ENCODE data around the gene SMARCD2. TPM values are rescaled to one million over a fixed set of nuclear protein-coding genes. Genes with fewer than 3 reads are reported as not detected.

Gene SMARCD2
- total and polyA plus RNA-seq, 2 donors (not counting 1 experiment from before 2014, with no cell fraction given): 51.1 to 87.0 TPM

GRCh38 chr17:63832455-63832854 is 10.0 kb downstream of the SMARCD2 start:
- peaks cover 2% of the 10 kb centered on the region for H3K4me1 ChIP-seq (ENCODE audit: control insufficient read depth, extremely low read depth, insufficient read depth, low read length)
- H3K79me2 ChIP-seq (ENCODE audit: control insufficient read depth, insufficient read depth, low read length): peaks cover 35% of the 10 kb centered on the region
- TF ChIP-seq EZH2 (IDR thresholded peaks at IDR 0.05; ENCODE audit: low read length, missing control alignments): no peak
- no peak for TF ChIP-seq CTCF (conservative IDR thresholded peaks at IDR 0.05 in 1 of 2, IDR thresholded peaks at IDR 0.05 in 1 of 2; ENCODE audit: low read depth in 1 of 2, low read length in 2 of 2)
- H4K20me1 ChIP-seq (ENCODE audit: control insufficient read depth, extremely low read depth, insufficient read depth, low read length): no peaks in the 10 kb centered on the region
- H3K9me3 ChIP-seq (ENCODE audit: control insufficient read depth, insufficient read depth, low read depth, low read length): no peaks in the 10 kb centered on the region
- no peak overlapping the region for H3K9ac ChIP-seq (ENCODE audit: insufficient read depth, low read length)
- no peak overlapping the region for H3K4me3 ChIP-seq (replicated peaks in 1 of 4; ENCODE audit: control extremely low read depth in 1 of 4, insufficient read depth in 1 of 4, low read depth in 3 of 4, low read length in 4 of 4)
- no peak for DNase-seq (ENCODE audit: low read depth in 2 of 2)
- peaks cover 40% of the 10 kb centered on the region for H3K36me3 ChIP-seq (ENCODE audit: control insufficient read depth, insufficient read depth, low read length)
- no peak overlapping the region for H2AFZ ChIP-seq (ENCODE audit: low read length)
- H3K4me2 ChIP-seq (ENCODE audit: extremely low read depth, insufficient read depth, low read length): no peak overlapping the region
- H3K27me3 ChIP-seq (ENCODE audit: control insufficient read depth, insufficient read depth, low read length): no peaks in the 10 kb centered on the region
- no peak overlapping the region for H3K27ac ChIP-seq (ENCODE audit: insufficient read depth, low read length)

- H3K4me3 ChIP-seq (replicated peaks in 1 of 4; ENCODE audit: control extremely low read depth in 1 of 4, insufficient read depth in 1 of 4, low read depth in 3 of 4, low read length in 4 of 4): no peak overlapping the region
- H3K27ac ChIP-seq (ENCODE audit: insufficient read depth, low read length): no peak overlapping the region
- no peak for DNase-seq (ENCODE audit: low read depth in 2 of 2)
- H3K9me3 ChIP-seq (ENCODE audit: control insufficient read depth, insufficient read depth, low read depth, low read length): no peaks in the 10 kb centered on the region
- no peaks in the 10 kb centered on the region for H4K20me1 ChIP-seq (ENCODE audit: control insufficient read depth, extremely low read depth, insufficient read depth, low read length)
- peaks cover 2% of the 10 kb centered on the region for H3K4me1 ChIP-seq (ENCODE audit: control insufficient read depth, extremely low read depth, insufficient read depth, low read length)
- no peak overlapping the region for H2AFZ ChIP-seq (ENCODE audit: low read length)
- H3K79me2 ChIP-seq (ENCODE audit: control insufficient read depth, insufficient read depth, low read length): peaks cover 31% of the 10 kb centered on the region
- H3K9ac ChIP-seq (ENCODE audit: insufficient read depth, low read length): no peak overlapping the region
- TF ChIP-seq CTCF (conservative IDR thresholded peaks at IDR 0.05 in 1 of 2, IDR thresholded peaks at IDR 0.05 in 1 of 2; ENCODE audit: low read depth in 1 of 2, low read length in 2 of 2): no peak
- no peak for TF ChIP-seq EZH2 (IDR thresholded peaks at IDR 0.05; ENCODE audit: low read length, missing control alignments)
- peaks cover 40% of the 10 kb centered on the region for H3K36me3 ChIP-seq (ENCODE audit: control insufficient read depth, insufficient read depth, low read length)
- H3K27me3 ChIP-seq (ENCODE audit: control insufficient read depth, insufficient read depth, low read length): no peaks in the 10 kb centered on the region
- H3K4me2 ChIP-seq (ENCODE audit: extremely low read depth, insufficient read depth, low read length): no peak overlapping the region
Observed at GRCh38 chr17:63832014-63832413, 10.5 kb downstream of the SMARCD2 start.

- TF ChIP-seq EZH2 (IDR thresholded peaks at IDR 0.05; ENCODE audit: low read length, missing control alignments) (no peak), CTCF (conservative IDR thresholded peaks at IDR 0.05 in 1 of 2, IDR thresholded peaks at IDR 0.05 in 1 of 2; ENCODE audit: low read depth in 1 of 2, low read length in 2 of 2) (no peak)
- Histone ChIP-seq H3K27ac (ENCODE audit: insufficient read depth, low read length) (no peak overlapping the region), H3K9me3 (ENCODE audit: control insufficient read depth, insufficient read depth, low read depth, low read length) (no peaks in the 10 kb centered on the region), H2AFZ (ENCODE audit: low read length) (no peak overlapping the region), H3K79me2 (ENCODE audit: control insufficient read depth, insufficient read depth, low read length) (peaks cover 30% of the 10 kb centered on the region), H3K9ac (ENCODE audit: insufficient read depth, low read length) (no peak overlapping the region), H3K4me1 (ENCODE audit: control insufficient read depth, extremely low read depth, insufficient read depth, low read length) (peaks cover 2% of the 10 kb centered on the region), H3K4me2 (ENCODE audit: extremely low read depth, insufficient read depth, low read length) (no peak overlapping the region), H3K27me3 (ENCODE audit: control insufficient read depth, insufficient read depth, low read length) (no peaks in the 10 kb centered on the region), H4K20me1 (ENCODE audit: control insufficient read depth, extremely low read depth, insufficient read depth, low read length) (no peaks in the 10 kb centered on the region), H3K4me3 (replicated peaks in 1 of 4; ENCODE audit: control extremely low read depth in 1 of 4, insufficient read depth in 1 of 4, low read depth in 3 of 4, low read length in 4 of 4) (no peak overlapping the region), H3K36me3 (ENCODE audit: control insufficient read depth, insufficient read depth, low read length) (peaks cover 39% of the 10 kb centered on the region)
- no peak for DNase-seq (ENCODE audit: low read depth in 2 of 2)
Observed at GRCh38 chr17:63831505-63831904, 11.0 kb downstream of the SMARCD2 start.
